HG03175 (cell line): Measurements from ENCODE around the gene JAKMIP2.
"Not testable (repeated sequence)": the region's sequence is repeated elsewhere in the genome, so short reads cannot be mapped to it uniquely, and the experiment has no call there.

Experiments used
- ATAC-seq: cut with Tn5 transposase; IDR thresholded peaks from one replicate; pipeline ENCODE4 v1.9.1; 2021; ENCODE audit warnings: mild to moderate bottlenecking, moderate library complexity; ENCODE audit not compliant: unreplicated experiment

JAKMIP2 gene

DNA sequence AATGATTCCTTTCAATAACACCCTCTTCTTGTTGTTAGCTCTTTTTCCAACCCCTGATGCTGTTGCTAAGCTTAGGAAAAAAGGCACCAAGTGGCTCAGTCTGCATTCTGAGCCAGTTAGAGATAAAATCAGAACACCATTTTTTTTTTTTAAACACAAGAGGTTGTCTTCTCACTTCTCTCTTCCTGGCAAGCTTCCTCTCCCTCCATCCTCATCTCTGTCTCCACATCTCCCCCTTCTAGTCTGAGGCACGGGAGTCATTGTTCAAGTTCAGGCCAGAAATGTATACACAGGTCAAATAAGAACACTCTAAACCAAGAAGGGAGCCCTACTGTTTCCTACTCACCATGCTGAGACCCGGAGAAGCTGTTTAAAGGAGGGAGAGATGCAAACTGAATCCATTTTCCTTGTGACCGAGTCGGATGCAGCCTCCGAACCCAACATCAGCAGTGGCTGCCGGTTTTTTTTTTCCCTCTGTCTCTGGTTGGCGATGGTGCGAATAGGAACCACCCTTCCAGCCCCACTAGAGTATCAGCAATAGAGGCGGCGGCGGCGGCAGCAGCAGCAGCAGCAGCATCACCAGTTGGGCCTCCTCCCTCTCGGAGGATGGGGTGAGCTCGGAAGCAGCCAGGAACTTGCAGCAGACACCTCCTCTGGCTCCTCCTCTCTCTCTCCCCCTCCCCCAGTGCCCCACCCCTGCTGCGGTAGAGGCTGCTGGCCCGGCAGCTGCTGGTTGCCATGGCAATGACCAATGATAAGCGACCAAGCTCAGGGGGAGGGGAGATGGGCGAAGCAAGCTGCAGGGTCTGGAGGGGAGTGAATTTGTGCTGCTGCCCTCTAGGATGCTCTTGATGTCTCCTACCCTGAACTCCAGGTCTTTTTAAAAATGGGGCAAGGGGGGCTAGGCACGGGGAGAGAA lies at the start of gene JAKMIP2:
JAKMIP2 (minus strand) TSS at position 619 of the 919 bp plus-strand sequence. CDS start 110,922 bp downstream, outside the sequence.
- peak; percentile 66 for ATAC-seq

DNA sequence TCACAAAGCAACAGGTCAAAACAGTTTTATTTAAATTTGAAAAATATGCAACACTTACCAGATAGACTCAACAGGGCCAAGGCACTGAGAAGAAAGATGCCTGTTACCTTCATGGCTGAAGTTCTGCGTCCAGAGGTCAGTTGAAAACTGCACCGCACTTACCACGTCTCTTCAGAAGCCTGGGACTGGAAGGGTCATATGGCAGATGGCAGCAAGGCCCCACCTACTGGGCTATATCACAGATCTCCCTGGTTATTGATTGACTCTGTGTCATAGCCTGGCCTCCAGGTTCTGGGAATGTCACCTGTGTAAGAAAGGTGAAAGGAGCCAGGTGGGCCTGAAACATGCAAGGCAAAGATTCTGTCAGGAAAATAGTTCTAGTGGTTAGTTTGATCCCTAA lies 48.9 kb upstream of the JAKMIP2 start, which contains the start of gene SPINK1:
SPINK1 (minus strand) TSS at position 207 of the 400 bp plus-strand sequence; CDS start at position 113, 94 bp downstream.
- no peak for ATAC-seq

DNA sequence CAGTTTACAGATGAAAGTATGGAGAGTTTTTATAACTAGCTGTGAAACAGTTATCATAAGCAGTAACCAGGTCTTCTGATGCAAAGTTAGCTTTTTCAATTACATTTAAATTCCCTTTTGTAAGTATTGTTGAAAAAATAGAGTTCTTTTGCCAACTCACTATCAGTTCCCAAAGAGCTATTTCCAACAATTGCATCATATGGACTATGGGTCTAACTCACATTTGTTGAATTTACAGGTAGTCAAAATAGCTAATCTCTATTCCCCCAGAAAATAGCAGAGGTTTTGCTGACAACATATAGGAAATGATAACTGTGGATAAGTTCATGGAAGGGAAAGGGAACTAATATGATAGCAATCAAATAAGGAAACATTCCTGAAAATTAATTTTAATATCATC lies 47.5 kb upstream of the JAKMIP2 start:
- ATAC-seq = no peak

DNA sequence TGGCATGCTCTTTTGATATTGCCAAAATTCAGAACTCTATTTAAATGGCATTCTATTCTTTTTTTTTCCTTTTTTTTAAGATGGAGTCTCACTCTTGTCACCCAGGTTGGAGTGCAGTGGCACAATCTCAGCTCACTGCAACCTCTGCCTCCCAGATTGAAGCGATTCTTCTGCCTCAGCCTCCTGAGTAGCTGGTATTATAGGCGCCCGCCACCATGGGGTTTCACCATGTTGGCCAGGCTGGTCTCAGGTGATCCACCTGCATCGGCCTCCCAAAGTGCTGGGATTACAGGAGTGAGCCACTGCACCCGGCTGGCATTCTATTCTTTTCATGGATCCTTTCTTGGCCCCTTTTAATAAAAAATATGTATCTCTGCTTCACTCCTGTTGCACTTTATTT lies 44.5 kb upstream of the JAKMIP2 start:
- ATAC-seq = not testable (repeated sequence)

GRCh38 chr5:147826361-147826760 lies 43.8 kb upstream of the JAKMIP2 start:
- no peak for ATAC-seq

DNA sequence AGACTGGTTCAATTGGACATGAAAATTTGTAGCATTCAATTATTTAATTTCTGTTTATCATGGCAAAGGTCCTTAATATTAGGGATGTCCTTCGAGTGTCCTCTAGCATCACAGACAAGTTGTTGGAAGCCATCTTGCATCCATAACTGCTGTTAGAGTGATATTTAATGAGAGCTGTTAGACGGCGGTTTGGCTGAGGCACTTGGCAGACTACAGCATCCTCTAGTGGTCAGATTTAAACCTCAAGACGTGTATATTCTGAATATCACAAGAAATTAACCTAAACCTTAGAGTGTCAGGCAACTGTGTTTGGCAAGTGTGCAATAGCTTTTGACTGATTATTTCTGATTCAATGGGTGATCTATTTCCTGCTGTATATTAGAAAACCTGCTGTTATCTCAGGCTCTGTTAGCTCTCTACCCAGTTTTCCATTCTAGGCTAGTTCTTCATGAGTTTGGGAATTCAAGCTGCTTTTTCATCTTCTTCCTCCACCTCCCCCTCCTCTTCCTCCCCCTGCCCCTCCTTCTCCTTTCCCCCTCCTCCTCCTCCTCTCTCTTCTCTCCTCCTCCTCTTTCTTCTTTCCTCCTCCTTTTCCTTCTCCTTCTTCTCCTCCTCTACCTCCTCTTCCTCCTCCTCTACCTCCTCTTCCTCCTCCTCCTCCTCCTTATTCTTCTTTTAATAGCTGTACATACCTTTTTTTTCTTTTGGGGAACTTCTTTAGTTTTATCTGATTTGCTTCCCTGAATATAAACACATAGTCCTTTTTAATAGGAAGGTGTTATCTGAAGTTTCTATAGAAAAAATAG lies 40.4 kb upstream of the JAKMIP2 start:
- ATAC-seq = peak; percentile 80

DNA sequence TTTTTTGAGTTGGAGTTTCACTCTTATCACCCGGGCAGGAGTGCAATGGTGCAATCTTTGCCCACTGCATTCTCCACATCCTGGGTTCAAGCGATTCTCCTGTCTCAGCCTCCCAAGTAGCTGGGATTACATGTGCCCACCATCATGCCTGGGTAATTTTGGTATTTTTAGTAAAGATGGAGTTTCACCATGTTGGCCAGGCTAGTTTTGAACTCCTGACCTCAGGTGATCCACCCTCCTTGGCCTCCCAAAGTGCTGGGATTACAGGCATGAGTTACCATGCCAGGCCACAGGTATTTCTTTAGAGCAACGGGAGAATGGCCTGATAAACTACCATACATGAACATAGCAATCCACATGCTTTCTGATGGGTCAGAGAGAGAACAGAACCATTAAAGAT lies 39.7 kb upstream of the JAKMIP2 start:
- ATAC-seq = not testable (repeated sequence)

DNA sequence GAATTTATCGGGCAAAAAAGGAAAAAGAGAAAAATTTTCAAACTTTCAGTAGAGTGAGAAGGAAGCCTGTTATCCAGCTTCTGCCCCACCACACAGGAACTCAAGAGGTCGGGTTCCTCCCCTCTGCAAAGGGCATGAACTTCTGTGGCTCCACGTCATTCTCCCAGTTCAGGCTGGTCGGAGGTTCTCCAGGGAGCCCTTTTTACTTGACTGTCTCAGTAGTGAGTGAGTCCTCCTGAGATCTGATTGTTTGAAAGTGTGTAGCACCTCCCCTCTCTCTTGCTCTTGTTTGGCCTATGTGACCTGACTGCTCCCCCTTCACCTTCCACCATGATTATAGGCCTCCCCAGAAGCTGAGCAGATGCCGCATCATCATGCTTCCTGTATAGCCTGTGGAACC lies 39.2 kb upstream of the JAKMIP2 start:
- ATAC-seq = no peak

DNA sequence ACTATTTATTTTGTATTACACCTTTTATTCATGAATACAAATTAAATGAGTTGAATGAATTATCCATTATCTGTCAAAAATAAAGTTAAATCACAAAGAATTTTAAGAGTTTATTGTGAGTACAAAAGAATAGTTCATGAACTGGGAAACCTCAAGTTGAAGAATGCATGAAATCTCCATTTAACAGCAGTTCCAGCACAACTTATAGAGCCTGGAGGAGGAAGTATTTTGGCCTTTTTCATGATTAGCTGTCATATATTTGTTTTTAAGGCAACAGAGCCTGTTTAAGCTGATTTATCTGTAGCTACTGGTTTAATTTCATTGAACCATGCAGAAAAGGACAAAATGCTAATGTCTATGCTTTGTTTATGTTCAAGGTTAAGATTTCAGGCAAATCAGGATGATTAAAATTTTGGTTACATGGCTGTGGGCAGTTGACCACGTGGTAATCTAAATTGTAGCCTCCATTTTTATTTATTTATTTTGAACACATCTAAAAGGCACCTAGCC lies 36.8 kb upstream of the JAKMIP2 start:
- no peak for ATAC-seq

- ATAC-seq = no peak
Measured at GRCh38 chr5:147818290-147818689, 35.8 kb upstream of the JAKMIP2 start.

GRCh38 chr5:147813696-147814095 lies 31.2 kb upstream of the JAKMIP2 start:
- ATAC-seq = no peak

- no peak for ATAC-seq
Measured at GRCh38 chr5:147809830-147810666, 27.5 kb upstream of the JAKMIP2 start.

GRCh38 chr5:147805030-147805454 lies 22.5 kb upstream of the JAKMIP2 start:
- peak; percentile 94 for ATAC-seq

- no peak for ATAC-seq
Measured at GRCh38 chr5:147804334-147804733, 21.8 kb upstream of the JAKMIP2 start.

- no peak for ATAC-seq
Measured at GRCh38 chr5:147803926-147804325, 21.4 kb upstream of the JAKMIP2 start.

DNA sequence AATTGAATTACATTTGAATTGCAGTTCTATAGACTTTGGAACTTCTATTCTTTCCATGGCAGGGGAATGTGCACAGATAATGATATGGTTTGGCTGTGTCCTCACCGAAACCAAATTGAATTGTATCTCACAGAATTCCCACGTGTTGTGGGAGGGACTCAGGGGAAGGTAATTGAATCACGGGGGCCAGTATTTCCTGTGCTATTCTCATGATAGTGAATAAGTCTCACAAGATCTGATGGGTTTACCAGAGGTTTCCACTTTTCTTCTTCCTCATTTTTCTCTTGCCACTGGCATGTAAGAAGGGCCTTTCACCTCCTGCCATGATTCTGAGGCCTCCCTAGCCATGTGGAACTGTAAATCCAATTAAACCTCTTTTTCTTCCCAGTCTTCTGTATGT lies 20.6 kb upstream of the JAKMIP2 start:
- ATAC-seq = not testable (repeated sequence)

DNA sequence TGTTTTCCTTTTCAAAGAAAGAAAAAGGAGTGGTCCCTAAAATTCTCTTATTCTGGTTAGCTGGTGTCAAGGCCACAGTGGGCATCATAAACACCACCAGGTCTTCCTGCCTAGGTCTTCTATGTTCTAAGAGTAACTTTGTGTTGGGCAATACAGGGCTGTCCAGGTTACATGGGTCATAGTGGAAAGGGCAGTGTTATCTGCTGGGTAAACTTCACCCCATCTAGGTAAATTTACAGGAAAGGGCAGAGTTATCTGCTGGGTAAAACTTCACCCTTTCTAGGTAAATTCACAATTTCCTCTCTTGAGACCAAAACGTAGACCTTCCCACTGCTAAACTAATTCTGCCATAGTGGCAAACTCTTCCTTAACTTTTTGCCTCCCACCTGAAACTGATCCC lies 18.9 kb upstream of the JAKMIP2 start:
- ATAC-seq = no peak

DNA sequence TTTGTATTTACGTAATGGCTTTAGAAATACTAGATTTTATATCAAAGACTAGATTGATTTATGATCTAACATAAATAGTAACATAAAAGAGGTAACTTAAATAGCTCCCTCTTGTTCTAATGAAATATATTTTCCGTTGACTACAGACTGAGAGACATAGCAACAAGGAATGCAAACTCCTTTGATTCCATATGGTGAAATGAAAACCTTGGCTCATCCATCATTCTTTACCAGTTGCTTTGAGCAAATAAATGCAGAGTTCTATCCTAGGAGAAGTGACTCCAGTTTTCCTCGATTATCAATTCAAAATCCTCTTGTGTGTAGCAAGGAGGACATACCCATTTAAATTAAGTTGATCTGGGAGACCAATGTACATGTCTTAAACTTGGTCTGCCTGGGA lies 18.0 kb upstream of the JAKMIP2 start:
- no peak for ATAC-seq

DNA sequence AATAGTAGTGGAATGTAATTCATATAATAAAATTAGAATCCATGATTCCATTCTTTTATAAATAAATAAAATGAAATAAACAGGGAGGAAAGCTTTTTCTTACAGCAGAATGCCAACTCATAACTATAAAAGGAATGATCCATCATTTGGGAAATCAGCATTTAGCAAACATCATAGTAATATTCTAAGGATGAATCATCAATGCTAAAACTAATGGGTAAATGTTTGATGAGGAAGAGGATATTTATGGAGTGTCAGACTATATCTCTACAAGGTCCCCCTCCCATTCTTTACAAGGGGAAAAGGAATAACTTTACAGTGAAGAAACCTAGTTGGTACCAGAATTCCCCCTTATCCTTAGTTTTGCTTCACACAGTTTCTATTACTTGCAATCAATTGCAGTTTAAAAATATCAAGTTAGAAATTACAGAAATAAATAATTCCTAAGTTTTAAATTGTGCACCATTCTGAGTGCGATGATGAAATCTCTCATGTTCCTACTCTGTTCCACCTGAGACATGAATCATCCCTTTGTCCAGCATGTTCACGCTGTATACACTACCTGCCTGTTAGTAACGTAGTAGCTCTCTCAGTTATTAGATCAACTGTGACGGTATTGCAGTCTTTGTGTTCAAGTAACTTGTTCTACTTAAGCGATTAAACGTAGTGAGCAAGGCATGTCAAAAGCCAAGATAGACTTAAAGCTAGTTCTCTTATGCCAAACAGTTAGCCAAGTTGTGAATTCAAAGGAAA lies 14.2 kb upstream of the JAKMIP2 start:
- no peak for ATAC-seq

GRCh38 chr5:147791181-147791580 lies 8.7 kb upstream of the JAKMIP2 start:
- no peak for ATAC-seq
